ENCODE data around the gene BRK1. TPM values are rescaled to one million over a fixed set of nuclear protein-coding genes. Genes with fewer than 3 reads are reported as not detected.
A peak's percentile ranks its signal among the peaks of the same experiment; 100 is the strongest.
"Not testable (repeated sequence)": the region's sequence is repeated elsewhere in the genome, so short reads cannot be mapped to it uniquely, and the experiment has no call there.

The BRK1 gene
- total RNA-seq, 1 experiment from 2014 or later: 63.0 TPM

DNA sequence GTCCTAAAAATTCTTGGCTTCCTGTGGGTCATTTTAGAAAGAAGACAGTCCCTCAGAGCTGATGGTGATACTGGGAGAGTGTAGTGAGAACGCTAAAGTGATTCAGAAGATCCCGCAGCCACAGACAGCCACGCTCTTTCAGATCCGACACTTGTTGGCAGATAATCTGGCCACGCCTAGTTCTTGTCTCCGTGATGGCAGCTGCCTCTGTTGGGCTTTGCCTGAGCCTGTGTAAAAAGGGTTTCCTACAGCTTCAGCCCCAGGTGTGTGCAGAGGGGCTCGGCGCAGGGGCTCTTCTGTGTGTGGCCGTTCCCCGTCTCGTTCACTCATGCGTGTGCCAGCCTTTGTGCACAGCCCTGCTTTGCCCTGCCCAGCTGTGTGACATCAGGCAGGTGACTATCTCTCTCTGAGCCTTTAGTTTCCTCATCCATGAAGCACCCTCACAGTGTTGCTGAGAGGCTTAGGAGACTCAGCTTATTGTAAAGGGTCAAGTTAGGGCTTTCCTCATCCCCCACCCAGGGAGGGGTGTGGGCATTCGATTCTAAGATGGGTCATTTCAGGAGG, 55.5 kb downstream of the BRK1 start:
- in situ Hi-C loops (cut with HindIII; ENCODE audit: low pct_unique_long_range_greater_than_20kb, low sequenced_read_pairs): no loop called here
- DNase-seq (ENCODE audit: low read depth): no peak

DNA sequence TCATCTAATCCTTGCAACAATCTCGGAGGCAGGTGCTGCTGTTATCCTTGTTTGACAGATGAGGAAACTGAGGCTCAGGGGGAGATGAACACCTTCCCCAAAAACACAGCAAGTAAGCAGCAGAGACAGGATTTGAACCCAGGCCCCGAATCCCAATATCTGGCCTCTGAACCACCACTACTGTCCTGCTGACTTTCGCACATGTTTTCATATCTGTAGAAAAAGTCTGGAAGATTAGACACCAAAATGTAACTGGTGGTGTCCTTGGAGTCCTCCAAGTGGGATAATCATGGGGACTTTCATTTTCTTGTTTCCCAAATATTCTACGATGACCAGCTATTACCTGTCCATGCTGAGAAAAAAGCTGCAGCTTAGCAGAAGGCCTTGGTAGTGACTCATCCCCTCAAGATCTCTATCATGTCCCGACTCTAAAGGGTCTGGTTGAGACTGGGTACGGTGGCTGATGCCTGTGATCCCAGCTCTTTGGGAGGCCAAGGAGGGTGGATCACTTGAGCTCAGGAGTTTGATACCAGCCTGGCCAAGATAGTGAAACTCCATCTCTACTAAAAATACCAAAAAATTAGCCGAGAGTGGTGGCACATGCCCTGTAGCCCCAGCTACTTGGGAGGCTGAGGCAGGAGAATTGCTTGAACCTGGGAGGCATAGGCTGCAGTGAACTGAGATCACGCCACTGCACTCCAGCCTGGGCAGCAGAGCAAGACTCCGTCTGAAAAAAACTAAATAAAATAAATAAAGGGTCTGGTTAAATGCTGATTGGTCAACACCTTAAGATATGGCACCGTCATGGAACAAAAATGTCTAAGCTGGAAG, 57.8 kb downstream of the BRK1 start:
- in situ Hi-C loops (cut with HindIII; ENCODE audit: low pct_unique_long_range_greater_than_20kb, low sequenced_read_pairs): no loop called here
- DNase-seq (ENCODE audit: low read depth): no peak

DNA sequence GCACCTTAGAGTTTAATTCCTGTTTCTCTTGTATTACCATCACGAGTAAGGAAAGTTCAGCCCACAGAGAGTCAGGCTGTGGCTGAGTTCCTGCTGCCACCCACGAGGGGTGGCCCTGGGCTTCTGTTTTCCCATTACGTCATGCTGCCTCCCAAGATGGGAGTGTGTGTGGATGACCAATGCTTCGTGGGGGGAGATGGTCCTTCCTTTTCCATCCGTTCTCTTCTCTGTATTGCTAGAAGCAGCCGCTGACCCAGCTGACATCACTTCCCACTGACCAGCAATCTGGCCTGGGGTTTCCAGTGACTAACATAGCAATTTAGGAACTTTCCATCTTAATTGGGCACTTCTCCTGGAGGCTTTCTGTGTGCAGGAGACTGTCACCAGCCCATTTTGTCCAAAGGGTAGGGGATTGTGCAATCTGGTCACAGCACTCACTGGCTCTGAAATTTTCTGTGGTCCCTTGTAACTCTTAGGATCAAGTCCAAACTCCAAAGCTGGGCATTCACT, 58.5 kb downstream of the BRK1 start:
- in situ Hi-C loops (cut with HindIII; ENCODE audit: low pct_unique_long_range_greater_than_20kb, low sequenced_read_pairs): no loop called here
- DNase-seq (ENCODE audit: low read depth): peak; percentile 97

DNA sequence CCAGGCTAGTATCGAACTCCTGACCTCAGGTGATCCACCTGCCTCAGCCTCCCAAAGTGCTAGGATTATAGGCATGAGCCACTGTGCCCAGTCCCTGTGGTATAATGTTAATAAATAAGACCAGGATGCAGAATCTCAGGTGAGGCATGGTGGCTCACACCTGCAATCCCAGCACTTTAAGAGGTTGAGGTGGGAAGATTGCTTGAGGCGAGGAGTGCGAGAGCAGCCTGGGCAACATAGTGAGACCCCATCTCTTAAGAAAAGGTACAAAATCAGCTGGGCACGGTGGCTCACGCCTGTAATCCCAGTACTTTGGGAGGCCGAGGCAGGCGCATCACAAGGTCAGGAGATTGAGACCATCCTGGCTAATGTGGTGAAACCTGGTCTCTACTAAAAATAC, 59.9 kb downstream of the BRK1 start:
- in situ Hi-C loops (cut with HindIII; ENCODE audit: low pct_unique_long_range_greater_than_20kb, low sequenced_read_pairs); DNase-seq (ENCODE audit: low read depth): not testable (repeated sequence)

DNA sequence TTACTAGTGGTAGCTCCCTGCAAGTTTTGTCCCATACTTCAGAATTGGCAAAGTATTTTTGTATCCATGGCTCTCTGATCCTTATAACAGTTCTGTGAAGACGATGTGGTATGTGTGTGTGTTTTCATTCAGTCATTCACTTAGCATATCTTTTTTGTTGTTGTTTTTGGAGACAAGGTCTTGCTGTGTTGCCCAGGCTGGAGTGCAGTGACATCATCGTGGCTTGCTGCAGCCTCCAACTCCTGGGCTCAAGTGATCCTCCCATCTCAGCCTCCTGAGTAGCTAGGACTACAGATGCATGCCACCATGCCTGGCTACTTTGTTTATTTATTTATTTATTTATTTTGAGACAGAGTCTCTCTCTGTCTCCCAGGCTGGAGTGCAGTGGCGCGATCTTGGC, 60.7 kb downstream of the BRK1 start:
- in situ Hi-C loops (cut with HindIII; ENCODE audit: low pct_unique_long_range_greater_than_20kb, low sequenced_read_pairs); DNase-seq (ENCODE audit: low read depth): not testable (repeated sequence)

Other genes starting within 250 kb of the BRK1 start
- not detected in 2 replicates for gene CIDEC, start 235.4 kb upstream of the BRK1 start, total RNA-seq (2014; rRNA removed; shearing (Covaris generic); ENCODE audit: low replicate concordance)
- gene JAGN1, start 225.1 kb upstream of the BRK1 start, total RNA-seq (2014; rRNA removed; shearing (Covaris generic); ENCODE audit: low replicate concordance): 19.7 and 36.5 TPM in 2 replicates
- not detected in 2 replicates for gene IL17RE, start 212.8 kb upstream of the BRK1 start, total RNA-seq (2014; rRNA removed; shearing (Covaris generic); ENCODE audit: low replicate concordance)
- 24.5 and 51.8 TPM in 2 replicates for gene IL17RC, start 198.6 kb upstream of the BRK1 start, total RNA-seq (2014; rRNA removed; shearing (Covaris generic); ENCODE audit: low replicate concordance)
- 12.7 and 22.6 TPM in 2 replicates for gene CRELD1, start 181.8 kb upstream of the BRK1 start, total RNA-seq (2014; rRNA removed; shearing (Covaris generic); ENCODE audit: low replicate concordance)
- 0.20 and 1.2 TPM in 2 replicates for gene PRRT3, start 163.3 kb upstream of the BRK1 start, total RNA-seq (2014; rRNA removed; shearing (Covaris generic); ENCODE audit: low replicate concordance)
- 44.0 and 48.3 TPM in 2 replicates for gene EMC3, start 128.8 kb upstream of the BRK1 start, total RNA-seq (2014; rRNA removed; shearing (Covaris generic); ENCODE audit: low replicate concordance)
- gene FANCD2, start 89.2 kb upstream of the BRK1 start, total RNA-seq (2014; rRNA removed; shearing (Covaris generic); ENCODE audit: low replicate concordance): 13.6 and 30.9 TPM in 2 replicates
- not detected in 2 replicates for gene FANCD2OS, start 7.4 kb upstream of the BRK1 start, total RNA-seq (2014; rRNA removed; shearing (Covaris generic); ENCODE audit: low replicate concordance)
- 19.3 and 27.7 TPM in 2 replicates for gene VHL, start 26.1 kb downstream of the BRK1 start, total RNA-seq (2014; rRNA removed; shearing (Covaris generic); ENCODE audit: low replicate concordance)
- gene IRAK2, start 49.2 kb downstream of the BRK1 start, total RNA-seq (2014; rRNA removed; shearing (Covaris generic); ENCODE audit: low replicate concordance): 7.6 and 8.3 TPM in 2 replicates
- 1.3 and 10.1 TPM in 2 replicates for gene TATDN2, start 132.8 kb downstream of the BRK1 start, total RNA-seq (2014; rRNA removed; shearing (Covaris generic); ENCODE audit: low replicate concordance)
- not detected in 2 replicates for gene GHRL, start 177.3 kb downstream of the BRK1 start, total RNA-seq (2014; rRNA removed; shearing (Covaris generic); ENCODE audit: low replicate concordance)
- gene SEC13, start 205.4 kb downstream of the BRK1 start, total RNA-seq (2014; rRNA removed; shearing (Covaris generic); ENCODE audit: low replicate concordance): 190 and 236 TPM in 2 replicates